RWPE1 (cell line): ENCODE data around the gene LRCOL1.

Source experiments
- CTCF ChIA-PET: fragments of 350-600 bp; sonication (Branson Sonifier 250); formaldehyde crosslinking; extraction: SDS; loops from one replicate; lab custom pipeline; 2021; lab: Yijun Ruan, JAX
- POLR2A ChIA-PET: fragments of 400-600 bp; formaldehyde crosslinking; extraction: SDS; loops from one replicate; lab custom pipeline; 2020; ENCODE audit warnings: antibody characterized with exemption; ENCODE audit not compliant: low non-redundant PET; lab: Yijun Ruan, JAX
- DNase-seq: peaks from one replicate; pipeline ENCODE4 v3.0.0; 2012; ENCODE audit warnings: low spot score
- H3K27ac ChIP-seq: fragments of 450-650 bp; 2 replicates; pipeline ENCODE4 v1.5.1; 2017
- CTCF ChIP-seq: fragments of 450-650 bp; conservative IDR thresholded peaks from 2 replicates; pipeline ENCODE4 v1.5.1; 2017; ENCODE audit warnings: low read depth, mild to moderate bottlenecking

The LRCOL1 gene

GRCh38 chr12:132624910-132625630 lies 14.7 kb upstream of the LRCOL1 start:
- DNase-seq: no peak
- no peak overlapping the region for H3K27ac ChIP-seq
- ChIA-PET POLR2A (no interaction called here), CTCF (no interaction called here)
- no peak for TF ChIP-seq CTCF

GRCh38 chr12:132624186-132624855 lies 13.9 kb upstream of the LRCOL1 start:
- no peak for DNase-seq
- peak overlapping the region; percentile 58 for H3K27ac ChIP-seq
- POLR2A ChIA-PET: no interaction called here
- TF ChIP-seq CTCF: no peak
- CTCF ChIA-PET: interaction anchor here (2.6 kb wide), 1 partner anchor 14 kb away, joined by 6 read pairs; no protein-coding TSS in a partner anchor

GRCh38 chr12:132623072-132623869 lies 12.9 kb upstream of the LRCOL1 start:
- no peak for DNase-seq
- H3K27ac ChIP-seq: peak overlapping the region; percentile 58
- POLR2A ChIA-PET: no interaction called here
- no peak for TF ChIP-seq CTCF
- CTCF ChIA-PET: interaction anchor here (0.7 to 2.6 kb wide), 2 partner anchors 15 to 60 kb away, joined by 3 to 6 read pairs; no protein-coding TSS in a partner anchor

GRCh38 chr12:132622437-132623071 lies 12.2 kb upstream of the LRCOL1 start:
- CTCF ChIA-PET: interaction anchor here (0.7 to 2.6 kb wide), 6 partner anchors 12 to 208 kb away, joined by 3 to 6 read pairs (median 3); partner anchors contain the start of gene LRCOL1
- POLR2A ChIA-PET: no interaction called here
- no peak for TF ChIP-seq CTCF
- peak; percentile 50 for DNase-seq
- peak overlapping the region; percentile 58 for H3K27ac ChIP-seq

- H3K27ac ChIP-seq: peak overlapping the region; percentile 58
- ChIA-PET POLR2A (interaction anchor here (0.6 kb wide), 1 partner anchor 11 kb away, joined by 5 read pairs; no protein-coding TSS in a partner anchor), CTCF (interaction anchor here (0.8 to 2.6 kb wide), 6 partner anchors 11 to 208 kb away, joined by 3 to 6 read pairs (median 3); partner anchors contain the start of gene LRCOL1)
- TF ChIP-seq CTCF: no peak
- DNase-seq: no peak
These were observed 11.5 kb upstream of the LRCOL1 start for GRCh38 chr12:132621657-132622435.
